Stimulated activated memory B cell treated with anti-CD40 and anti-IgM and Interleukin-4, amounts not matched to agents 10 μg/mL and 1 μg/mL and 100 μg/mL, for 72 hours (primary cell): Measurements from ENCODE around the gene MAP6D1.

ENCODE experiments used
- ATAC-seq: fragments of 150-1000 bp; cut with Tn5 transposase; 2 replicates; pipeline ENCODE4 v1.10.0; 2021
- H3K27ac Mint-ChIP-seq: one replicate; pipeline ENCODE4 v1.8.0; 2022; ENCODE audit warnings: mild to moderate bottlenecking, mixed read lengths
- H3K27me3 Mint-ChIP-seq: one replicate; pipeline ENCODE4 v1.8.0; 2022; ENCODE audit warnings: mixed read lengths
- H3K36me3 Mint-ChIP-seq: one replicate; pipeline ENCODE4 v1.8.0; 2022; ENCODE audit warnings: mixed read lengths
- H3K4me1 Mint-ChIP-seq: one replicate; pipeline ENCODE4 v1.8.0; 2022; ENCODE audit warnings: mixed read lengths
- H3K4me3 Mint-ChIP-seq: one replicate; pipeline ENCODE4 v1.8.0; 2022; ENCODE audit warnings: mild to moderate bottlenecking, moderate library complexity, mixed read lengths
- H3K9me3 Mint-ChIP-seq: one replicate; pipeline ENCODE4 v1.8.0; 2022; ENCODE audit warnings: mixed read lengths

MAP6D1 gene

DNA sequence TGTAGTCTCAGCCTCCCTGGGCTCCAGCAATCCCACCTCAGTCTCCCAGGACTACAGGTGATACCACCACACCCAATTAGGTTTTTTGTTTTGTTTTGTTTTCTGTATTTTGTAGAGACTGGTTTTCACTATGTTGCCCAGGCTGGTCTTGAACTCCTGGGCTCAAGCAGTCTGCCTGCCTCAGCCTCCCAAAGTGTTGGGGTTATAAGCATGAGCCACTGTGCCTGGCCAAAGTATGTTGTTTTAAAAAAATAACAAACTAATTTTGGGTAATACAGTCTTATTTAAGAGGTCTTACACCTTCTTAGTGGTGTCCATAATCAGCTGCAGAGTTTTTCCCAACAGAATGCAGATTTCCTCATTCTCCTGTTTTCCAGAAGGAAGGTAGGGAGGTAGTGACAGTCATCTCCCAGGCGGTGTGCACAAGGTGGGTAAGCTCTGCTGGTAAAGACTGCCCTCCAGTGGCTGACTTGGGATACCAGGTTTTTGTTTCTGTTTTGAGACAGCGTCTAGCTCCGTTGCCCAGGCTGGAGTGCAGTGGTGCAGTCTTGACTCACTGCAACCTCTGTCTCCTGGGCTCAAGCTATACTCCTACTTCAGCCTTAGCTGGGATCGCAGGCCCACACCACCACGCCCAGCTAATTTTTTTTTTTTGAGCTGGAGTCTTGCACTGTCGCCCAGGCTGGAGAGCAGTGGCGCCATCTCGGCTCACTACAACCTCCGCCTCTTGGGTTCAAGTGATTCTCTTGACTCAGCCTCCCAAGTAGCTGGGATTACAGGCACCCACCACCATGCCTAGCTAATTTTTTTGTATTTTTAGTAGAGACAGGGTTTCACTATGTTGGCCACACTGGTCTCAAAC lies 58.4 kb downstream of the MAP6D1 start:
- Mint-ChIP-seq H3K27ac (no peak overlapping the region), H3K4me1 (peaks cover 15% of the 10 kb centered on the region), H3K36me3 (peaks cover 22% of the 10 kb centered on the region), H3K27me3 (no peaks in the 10 kb centered on the region), H3K9me3 (no peaks in the 10 kb centered on the region), H3K4me3 (no peak overlapping the region)
- ATAC-seq = peak; percentile 74

DNA sequence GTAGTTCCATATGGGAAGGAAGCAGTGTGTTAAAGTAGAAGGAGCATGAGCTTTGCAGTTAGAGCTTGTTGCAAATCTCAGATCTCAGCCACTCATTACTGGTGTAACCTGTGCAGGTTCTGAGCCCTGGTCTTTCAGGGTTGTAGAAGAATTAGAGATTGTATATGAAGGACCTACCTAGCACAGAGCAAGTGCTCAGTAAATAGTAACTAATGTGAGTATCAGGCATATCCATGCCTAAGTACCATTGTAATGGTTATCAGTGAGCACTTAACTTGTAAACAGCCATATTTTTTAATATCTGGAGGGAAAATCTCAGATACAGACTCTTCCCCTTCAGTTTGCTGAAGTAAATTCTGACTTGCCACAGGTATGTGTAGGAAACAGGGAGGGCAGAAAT lies 59.3 kb downstream of the MAP6D1 start:
- ATAC-seq = no peak
- Mint-ChIP-seq H3K27ac (no peak overlapping the region), H3K27me3 (no peaks in the 10 kb centered on the region), H3K9me3 (no peaks in the 10 kb centered on the region), H3K4me1 (peaks cover 15% of the 10 kb centered on the region), H3K4me3 (no peak overlapping the region), H3K36me3 (peaks cover 27% of the 10 kb centered on the region)
